Non-pigmented ciliary epithelial cell (primary cell): ENCODE data around the gene TCF25.
"Not testable (repeated sequence)": the region's sequence is repeated elsewhere in the genome, so short reads cannot be mapped to it uniquely, and the experiment has no call there.

Experiments used
- DNase-seq: peaks from one replicate; pipeline ENCODE4 v3.0.0-alpha.2; 2010; ENCODE audit warnings: low read depth

The TCF25 gene

GRCh38 chr16:89920723-89921122, 47.3 kb downstream of the TCF25 start:
- DNase-seq: no peak

GRCh38 chr16:89921131-89921701, 47.8 kb downstream of the TCF25 start:
- no peak for DNase-seq

GRCh38 chr16:89921702-89922476, 48.5 kb downstream of the TCF25 start:
- peak; percentile 76 for DNase-seq

GRCh38 chr16:89922477-89922883, 49.1 kb downstream of the TCF25 start:
- peak; percentile 79 for DNase-seq

GRCh38 chr16:89922884-89923639, 49.7 kb downstream of the TCF25 start, which contains the start of gene TUBB3:
TUBB3 (plus strand) TSS chr16:89923342; CDS start chr16:89923402, 60 bp downstream.
- DNase-seq: no peak

GRCh38 chr16:89923640-89924296, 50.4 kb downstream of the TCF25 start:
- no peak for DNase-seq

- DNase-seq: no peak
Observed at GRCh38 chr16:89924297-89924924, 51.0 kb downstream of the TCF25 start.

GRCh38 chr16:89924925-89925307, 51.5 kb downstream of the TCF25 start:
- DNase-seq: no peak

- no peak for DNase-seq
Observed at GRCh38 chr16:89925596-89926079, 52.2 kb downstream of the TCF25 start.

GRCh38 chr16:89931305-89931896, 58.0 kb downstream of the TCF25 start:
- DNase-seq: no peak

- no peak for DNase-seq
Observed at GRCh38 chr16:89931964-89932363, 58.6 kb downstream of the TCF25 start.

GRCh38 chr16:89934019-89934418, 60.6 kb downstream of the TCF25 start:
- not testable (repeated sequence) for DNase-seq

- DNase-seq: no peak
Observed at GRCh38 chr16:89934611-89935553, 61.5 kb downstream of the TCF25 start.

GRCh38 chr16:89935620-89936019, 62.2 kb downstream of the TCF25 start:
- DNase-seq: not testable (repeated sequence)

GRCh38 chr16:89936034-89936433, 62.6 kb downstream of the TCF25 start:
- no peak for DNase-seq

- no peak for DNase-seq
Observed at GRCh38 chr16:89936508-89936907, 63.1 kb downstream of the TCF25 start.

- no peak for DNase-seq
Observed at GRCh38 chr16:89936981-89937380, 63.6 kb downstream of the TCF25 start.

GRCh38 chr16:89938175-89938885, 64.9 kb downstream of the TCF25 start:
- no peak for DNase-seq

- no peak for DNase-seq
Observed at GRCh38 chr16:89944773-89945172, 71.4 kb downstream of the TCF25 start.

GRCh38 chr16:89945654-89946053, 72.3 kb downstream of the TCF25 start:
- DNase-seq: no peak
